IMR-90 (cell line): ENCODE measurements around the gene USH2A.

Experiments used
- CHD1 ChIP-seq: IDR thresholded peaks from 2 replicates; pipeline ENCODE4 v1.6.1; 2012; ENCODE audit warnings: low read depth, low read length, improper control_type of control experiment
- CTCF ChIP-seq: conservative IDR thresholded peaks from 2 replicates; pipeline ENCODE4 v1.5.1; 2012; ENCODE audit warnings: mild to moderate bottlenecking, low read depth, low read length, improper control_type of control experiment
- MXI1 ChIP-seq: IDR thresholded peaks from 2 replicates; pipeline ENCODE4 v1.6.1; 2012; ENCODE audit warnings: low read depth, mild to moderate bottlenecking, low read length, moderate library complexity, borderline replicate concordance
- POLR2A ChIP-seq: IDR thresholded peaks from 2 replicates; pipeline ENCODE4 v1.6.1; 2012; ENCODE audit warnings: mild to moderate bottlenecking, low read depth, low read length
- RAD21 ChIP-seq: IDR thresholded peaks from 2 replicates; pipeline ENCODE4 v1.6.1; 2012; ENCODE audit warnings: low read length, improper control_type of control experiment
- USF2 ChIP-seq: fragments of 150-350 bp; IDR thresholded peaks from 2 replicates; pipeline ENCODE4 v1.6.1; 2017; ENCODE audit warnings: mild to moderate bottlenecking, antibody characterized with exemption, low read length, low read depth

- no peak for TF ChIP-seq CTCF
- no peak for TF ChIP-seq RAD21
- TF ChIP-seq POLR2A = no peak
- no peak for TF ChIP-seq USF2
- no peak for TF ChIP-seq CHD1
- TF ChIP-seq MXI1 = no peak
Observed at GRCh38 chr1:216055004-216055403, 368.2 kb downstream of the USH2A start.
